GM12878 (cell line): ENCODE data around the gene XYLB. TPM values are rescaled to one million over a fixed set of nuclear protein-coding genes. Genes with fewer than 3 reads are reported as not detected.

Source experiments
- ATAC-seq: fragments of 200-7000 bp; cut with Tn5 transposase; 3 replicates; pipeline ENCODE4 v1.9.1; 2020; ENCODE audit warnings: mild to moderate bottlenecking, moderate library complexity
- BruUV-seq: library from RNA; stranded (reverse); fragments of 400-500 nt; replicated peaks from 2 replicates; lab custom pipeline; 2021; lab: Mats Ljungman, UMichigan
- CTCF ChIA-PET: fragments of 300-600 bp; sonication (Branson Sonifier 250); formaldehyde crosslinking; extraction: SDS; loops from one replicate; lab custom pipeline; 2021; ENCODE audit warnings: inconsistent platforms; lab: Yijun Ruan, JAX
- POLR2A ChIA-PET: fragments of 350-600 bp; formaldehyde crosslinking; extraction: SDS; loops from one replicate; lab custom pipeline; 2021; ENCODE audit warnings: inconsistent platforms; lab: Charles Lee
- RAD21 ChIA-PET: fragments of 300-600 bp; sonication (Branson Sonifier 250); formaldehyde crosslinking; loops from one replicate; lab custom pipeline; 2023; ENCODE audit warnings: antibody characterized with exemption; ENCODE audit not compliant: unreplicated experiment; lab: Charles Lee
- SMC1A ChIA-PET: fragments of 300-600 bp; sonication (Branson Sonifier 250); formaldehyde crosslinking; loops from one replicate; lab custom pipeline; 2023; ENCODE audit not compliant: unreplicated experiment, uncharacterized antibody; lab: Charles Lee
- DNase-seq: peaks from one replicate; pipeline ENCODE4 v3.0.0-alpha.2; 2011; ENCODE audit warnings: low read depth, low spot score
- FAIRE-seq: peaks from 3 replicates; lab custom pipeline; 2011; peaks lifted over from hg19 to GRCh38; lab: Jason Lieb, UNC
- H2AFZ ChIP-seq: 2 replicates; pipeline ENCODE4 v1.6.0; 2011; ENCODE audit warnings: low read depth, low read length, control low read depth; ENCODE audit not compliant: control insufficient read depth
- H3K27ac ChIP-seq: 2 replicates; pipeline ENCODE4 v1.5.1; 2011; ENCODE audit warnings: control low read depth; ENCODE audit not compliant: control insufficient read depth, insufficient read depth
- H3K27me3 ChIP-seq, 2 experiments: replicated peaks in 1 of 2; 2 replicates each; pipeline versions ENCODE4 v1.6.0 to v1.6.1; 2011; ENCODE audit warnings: low read length in 1 of 2; ENCODE audit not compliant: control insufficient read depth in 2 of 2, insufficient read depth in 2 of 2
- H3K36me3 ChIP-seq, 2 experiments: 2 replicates each; pipeline ENCODE4 v1.5.1; 2011; ENCODE audit warnings: low read length in 1 of 2; ENCODE audit not compliant: control insufficient read depth in 2 of 2, insufficient read depth in 2 of 2
- H3K4me1 ChIP-seq: 2 replicates; pipeline ENCODE4 v1.6.1; 2011; ENCODE audit warnings: mild to moderate bottlenecking, low read length, moderate library complexity, mixed read lengths; ENCODE audit not compliant: control insufficient read depth, insufficient read depth
- H3K4me2 ChIP-seq: 2 replicates; pipeline ENCODE4 v1.6.0; 2011; ENCODE audit warnings: control low read depth; ENCODE audit not compliant: control insufficient read depth, insufficient read depth
- H3K4me3 ChIP-seq: fragments of 200-600 bp; sonication (generic); 2 replicates; pipeline ENCODE4 v1.5.1; 2016
- H3K79me2 ChIP-seq: 2 replicates; pipeline ENCODE4 v1.6.0; 2011; ENCODE audit warnings: low read length; ENCODE audit not compliant: control insufficient read depth, insufficient read depth
- H3K9ac ChIP-seq: 2 replicates; pipeline ENCODE4 v1.8.0; 2011; ENCODE audit warnings: low read length, control low read depth, mixed read lengths; ENCODE audit not compliant: control insufficient read depth, insufficient read depth
- H3K9me3 ChIP-seq: replicated peaks from 3 replicates; pipeline ENCODE4 v1.5.1; 2011; ENCODE audit warnings: mild to moderate bottlenecking, low read length; ENCODE audit not compliant: control insufficient read depth, insufficient read depth
- H4K20me1 ChIP-seq: 2 replicates; pipeline ENCODE4 v1.6.0; 2011; ENCODE audit not compliant: control insufficient read depth, insufficient read depth
- EZH2 ChIP-seq: IDR thresholded peaks from 2 replicates; pipeline ENCODE4 v1.6.1; 2012; ENCODE audit warnings: low read depth, mild to moderate bottlenecking, control low read depth, inconsistent platforms, low read length, borderline replicate concordance; ENCODE audit not compliant: control insufficient read depth
- JUNB ChIP-seq: IDR thresholded peaks from 2 replicates; pipeline ENCODE4 v1.6.1; 2016; ENCODE audit warnings: antibody characterized with exemption, mild to moderate bottlenecking
- NBN ChIP-seq: fragments of 450-650 bp; IDR thresholded peaks from 2 replicates; pipeline ENCODE4 v1.6.1; 2016
- SMAD1 ChIP-seq: fragments of 450-650 bp; IDR thresholded peaks from 2 replicates; pipeline ENCODE4 v1.6.1; 2018; ENCODE audit warnings: mild to moderate bottlenecking, low read depth; ENCODE audit not compliant: partially characterized antibody
- SUPT20H ChIP-seq: IDR thresholded peaks from 2 replicates; pipeline ENCODE4 v1.6.1; 2011; ENCODE audit warnings: low read depth, mild to moderate bottlenecking, low read length, moderate library complexity, borderline replicate concordance; ENCODE audit not compliant: control insufficient read depth
- ZNF384 ChIP-seq: IDR thresholded peaks from 2 replicates; pipeline ENCODE4 v1.6.1; 2012; ENCODE audit warnings: low read depth, mild to moderate bottlenecking, low read length, improper control_type of control experiment, borderline replicate concordance
- ZSCAN29 ChIP-seq: fragments of 450-650 bp; IDR thresholded peaks from 2 replicates; pipeline ENCODE4 v1.6.1; 2017; ENCODE audit warnings: mild to moderate bottlenecking, moderate library complexity
- WGBS: methylation state at CpG from one replicate; pipeline ENCODE4 v1.1.6; 2016; ENCODE audit warnings: low lambda C conversion rate; ENCODE audit not compliant: insufficient replicate concordance, insufficient coverage; ENCODE audit errors: missing lambda C conversion rate; 5-methylcytosine and 5-hydroxymethylcytosine counted together
- in situ Hi-C: fragments of 300-500 bp; cut with MboI; formaldehyde crosslinking; loops from 9 replicates; pipeline ENCODE4 v1.14.3; 2018; ENCODE audit warnings: mixed read lengths
- intact Hi-C: fragments of 100-400 bp; cut with micrococcal nuclease; formaldehyde crosslinking; loops from one replicate; pipeline ENCODE4 v1.14.2; 2022; ENCODE audit not compliant: unreplicated experiment
- polyA plus RNA-seq, 11 experiments: library from polyadenylated mRNA; depleted of rRNA in 4 of 11; unstranded in 6 of 11; stranded (reverse) in 5 of 11; fragments of >200 nt; fragmentation: Nextera tagmentation in 4 of 11; fragmentation: Illumina TruSeq in 1 of 11; extraction: Ambion mirVana in 4 of 11; extraction: Trizol in 1 of 11; gene quantifications; 1 replicate in 1 of 11; 2 replicates in 10 of 11; pipeline versions ENCODE4 v1.2.1 to v1.2.3, GENCODE V29; 2011 to 2016; ENCODE audit warnings: inconsistent platforms in 2 of 11, missing spikeins in 2 of 11, low read depth in 1 of 11
- total RNA-seq, 4 experiments: library from RNA; depleted of rRNA in 3 of 4; stranded (reverse); fragments of >200 nt in 3 of 4; fragmentation: Illumina TruSeq in 1 of 4; extraction: Trizol in 1 of 4; gene quantifications; 2 replicates each; pipeline versions ENCODE4 v1.2.1 to v1.2.3, GENCODE V29; 2013 to 2021
- TF ChIP-seq, protein P1 (sequence below): IDR thresholded peaks from 2 replicates; pipeline ENCODE4 v1.6.1; 2011; ENCODE audit warnings: borderline replicate concordance, low read depth, mild to moderate bottlenecking, moderate library complexity, low read length; ENCODE audit not compliant: insufficient read depth, poor library complexity, severe bottlenecking
- TF ChIP-seq, protein P2 (sequence below): fragments of 450-650 bp; IDR thresholded peaks from 2 replicates; pipeline ENCODE4 v1.6.1; 2014; ENCODE audit warnings: mild to moderate bottlenecking

XYLB gene
- total and polyA plus RNA-seq, 10 of the 15 experiments (the other 5 are each of a cell fraction or from before 2014, with no cell fraction given) = 0.60 to 6.1 (median 3.5) TPM

- 16% methylated on average over 2 of the region's 2 CpGs for WGBS
- no peaks in the 10 kb centered on the region for H3K79me2 ChIP-seq
- H3K9me3 ChIP-seq = no peaks in the 10 kb centered on the region
- ChIA-PET SMC1A (no interaction called here), RAD21 (no interaction called here), POLR2A (interaction anchor here (0.5 kb wide), 1 partner anchor 62 kb away, joined by 3 read pairs; no protein-coding TSS in a partner anchor), CTCF (no interaction called here)
- no peak overlapping the region for H3K9ac ChIP-seq
- H2AFZ ChIP-seq = no peak overlapping the region
- H3K4me2 ChIP-seq = no peak overlapping the region
- FAIRE-seq (no peak), ATAC-seq (no peak), DNase-seq (no peak)
- no TSS peak for BruUV-seq
- intact Hi-C loops = no loop called here
- H3K27ac ChIP-seq = no peak overlapping the region
- no peaks in the 10 kb centered on the region; a peak in 1 of 4 replicates for H3K27me3 ChIP-seq
- H4K20me1 ChIP-seq = no peaks in the 10 kb centered on the region
- in situ Hi-C loops = no loop called here
- no peak for TF ChIP-seq JUNB
- TF ChIP-seq SUPT20H = no peak
- no peak for TF ChIP-seq NBN
- no peak for TF ChIP-seq EZH2
- no peak for TF ChIP-seq SMAD1
- TF ChIP-seq, protein P1, sequence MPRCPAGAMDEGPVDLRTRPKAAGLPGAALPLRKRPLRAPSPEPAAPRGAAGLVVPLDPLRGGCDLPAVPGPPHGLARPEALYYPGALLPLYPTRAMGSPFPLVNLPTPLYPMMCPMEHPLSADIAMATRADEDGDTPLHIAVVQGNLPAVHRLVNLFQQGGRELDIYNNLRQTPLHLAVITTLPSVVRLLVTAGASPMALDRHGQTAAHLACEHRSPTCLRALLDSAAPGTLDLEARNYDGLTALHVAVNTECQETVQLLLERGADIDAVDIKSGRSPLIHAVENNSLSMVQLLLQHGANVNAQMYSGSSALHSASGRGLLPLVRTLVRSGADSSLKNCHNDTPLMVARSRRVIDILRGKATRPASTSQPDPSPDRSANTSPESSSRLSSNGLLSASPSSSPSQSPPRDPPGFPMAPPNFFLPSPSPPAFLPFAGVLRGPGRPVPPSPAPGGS = no peak
- no peak for TF ChIP-seq ZSCAN29
- TF ChIP-seq, protein P2, sequence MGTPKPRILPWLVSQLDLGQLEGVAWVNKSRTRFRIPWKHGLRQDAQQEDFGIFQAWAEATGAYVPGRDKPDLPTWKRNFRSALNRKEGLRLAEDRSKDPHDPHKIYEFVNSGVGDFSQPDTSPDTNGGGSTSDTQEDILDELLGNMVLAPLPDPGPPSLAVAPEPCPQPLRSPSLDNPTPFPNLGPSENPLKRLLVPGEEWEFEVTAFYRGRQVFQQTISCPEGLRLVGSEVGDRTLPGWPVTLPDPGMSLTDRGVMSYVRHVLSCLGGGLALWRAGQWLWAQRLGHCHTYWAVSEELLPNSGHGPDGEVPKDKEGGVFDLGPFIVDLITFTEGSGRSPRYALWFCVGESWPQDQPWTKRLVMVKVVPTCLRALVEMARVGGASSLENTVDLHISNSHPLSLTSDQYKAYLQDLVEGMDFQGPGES = no peak
- no peak for TF ChIP-seq ZNF384
- H3K4me1 ChIP-seq = no peaks in the 10 kb centered on the region
- no peaks in the 10 kb centered on the region for H3K36me3 ChIP-seq
- H3K4me3 ChIP-seq = no peak overlapping the region
These were observed 8.9 kb upstream of the XYLB start for GRCh38 chr3:38337703-38338102.
